Activated T-helper 1 cell treated with Interleukin-2 at 50 U/mL for 16 hours (primary cell): ENCODE data around the gene FAM209B.
"Not testable (repeated sequence)": the region's sequence is repeated elsewhere in the genome, so short reads cannot be mapped to it uniquely, and the experiment has no call there.

ENCODE experiments used
- DNase-seq: peaks from one replicate; pipeline ENCODE4 v3.0.0-alpha.2; 2020; ENCODE audit warnings: low read depth

Gene FAM209B, protein sequence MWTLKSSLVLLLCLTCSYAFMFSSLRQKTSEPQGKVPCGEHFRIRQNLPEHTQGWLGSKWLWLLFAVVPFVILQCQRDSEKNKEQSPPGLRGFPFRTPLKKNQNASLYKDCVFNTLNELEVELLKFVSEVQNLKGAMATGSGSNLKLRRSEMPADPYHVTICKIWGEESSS

GRCh38 chr20:56532946-56533345 is at the start of gene FAM209B:
Gene FAM209B, plus strand, starts transcription at chr20:56533246. Its CDS starts 96 bp downstream, at chr20:56533342.
- DNase-seq: not testable (repeated sequence)

DNA sequence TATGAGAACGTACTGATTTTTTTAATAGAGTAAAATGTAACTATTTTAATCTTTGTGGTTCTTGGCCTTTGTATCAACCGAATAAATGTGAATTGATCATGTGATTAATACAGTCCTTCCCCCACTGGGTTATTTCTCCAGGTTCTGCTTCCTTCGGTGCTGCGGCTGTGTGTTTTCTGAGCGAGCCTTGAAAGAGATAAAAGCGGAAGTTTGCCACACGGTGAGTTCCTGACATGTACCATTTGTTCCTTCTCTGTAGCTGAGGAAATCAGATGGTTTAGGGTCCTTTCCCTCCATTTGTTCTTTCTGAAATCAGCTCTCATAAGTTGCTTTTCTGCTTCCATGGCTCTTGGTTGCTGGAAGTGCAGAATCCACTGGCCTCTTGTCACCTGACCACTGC is 49.1 kb upstream of the FAM209B start:
- no peak for DNase-seq

DNA sequence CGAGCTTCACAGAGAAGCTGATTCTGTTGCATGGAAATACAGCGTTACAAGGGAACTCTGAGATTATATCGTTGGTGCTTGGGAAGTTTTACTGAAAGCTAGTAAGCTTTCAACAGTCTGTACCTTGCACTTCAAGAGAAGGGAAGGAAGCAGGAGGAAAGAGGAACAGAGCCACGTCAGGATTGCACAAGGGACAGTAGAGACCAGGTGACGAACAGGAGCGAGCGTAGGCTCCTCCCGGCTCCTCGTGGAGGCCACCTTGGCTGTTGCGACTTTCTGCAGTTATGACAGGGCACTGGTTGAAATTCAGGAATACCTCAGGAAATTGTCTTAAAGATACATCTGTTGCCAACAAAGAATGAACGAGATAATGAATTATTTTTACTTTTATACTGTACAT is 45.8 kb upstream of the FAM209B start:
- no peak for DNase-seq

GRCh38 chr20:56488566-56488965 is 44.5 kb upstream of the FAM209B start:
- no peak for DNase-seq

- DNase-seq: no peak
Observed at GRCh38 chr20:56501116-56501515, 31.9 kb upstream of the FAM209B start.

DNA sequence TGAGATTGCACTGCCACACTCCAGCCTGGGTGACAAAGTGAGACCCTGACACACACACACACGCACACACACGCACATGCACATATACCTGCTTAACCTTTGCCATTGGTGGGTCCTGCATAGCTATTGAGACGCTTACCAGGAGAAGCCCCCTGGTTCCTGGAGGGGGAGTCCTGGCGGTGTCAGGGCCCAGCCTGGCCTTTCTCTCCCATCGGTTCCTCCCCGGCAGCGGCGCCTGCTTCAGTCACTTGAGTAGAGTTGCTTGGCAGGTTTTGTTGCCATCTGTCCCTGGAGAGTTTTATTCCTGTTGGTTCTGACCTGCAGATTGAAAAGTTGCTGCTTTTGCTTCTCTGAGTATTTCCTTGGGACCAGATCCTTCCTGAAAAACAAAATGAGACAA is 29.1 kb upstream of the FAM209B start:
- DNase-seq: no peak

- DNase-seq: no peak
Observed at GRCh38 chr20:56504373-56505005, 28.6 kb upstream of the FAM209B start.

DNA sequence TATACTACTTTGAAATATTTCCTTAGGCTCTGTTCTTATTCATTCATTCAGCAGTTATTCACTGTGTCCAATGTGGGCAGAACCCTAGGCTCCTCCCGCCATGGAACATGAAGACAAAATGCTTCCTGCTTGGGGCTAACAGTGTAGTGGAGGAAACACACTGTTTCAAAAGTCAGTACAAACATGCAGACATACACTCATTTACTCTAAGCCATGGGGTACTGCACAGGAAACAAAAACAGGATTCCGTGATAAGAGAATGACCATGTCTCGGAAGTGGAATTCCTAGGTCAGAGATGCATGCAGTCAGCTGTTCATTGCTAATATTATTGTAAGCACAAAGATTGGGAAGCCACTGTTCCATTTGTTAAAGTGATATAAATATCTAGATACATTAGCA is 26.9 kb upstream of the FAM209B start:
- no peak for DNase-seq

- no peak for DNase-seq
Observed at GRCh38 chr20:56511926-56512325, 21.1 kb upstream of the FAM209B start.

- DNase-seq: no peak
Observed at GRCh38 chr20:56513161-56514150, 19.6 kb upstream of the FAM209B start.

DNA sequence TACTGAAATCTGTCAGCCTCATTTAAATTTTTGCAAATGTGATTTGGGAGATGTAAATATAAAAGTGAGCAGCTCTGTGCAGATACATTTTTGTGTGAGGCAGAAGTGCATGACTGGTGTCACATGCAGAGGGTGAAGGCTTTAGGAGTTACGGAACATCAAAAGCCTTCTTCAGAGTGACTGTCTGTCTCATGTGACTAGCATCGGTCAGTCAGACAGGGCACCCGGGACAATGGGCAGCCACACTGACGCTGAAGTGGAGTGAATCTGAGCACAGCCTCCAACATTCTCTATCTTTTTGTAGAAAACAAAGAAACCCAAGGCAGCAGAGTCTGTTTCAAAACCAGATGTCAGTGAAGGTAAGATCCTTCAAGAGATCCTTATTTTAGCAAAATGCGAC is 16.4 kb upstream of the FAM209B start:
- no peak for DNase-seq

- no peak for DNase-seq
Observed at GRCh38 chr20:56517211-56517610, 15.8 kb upstream of the FAM209B start.

DNA sequence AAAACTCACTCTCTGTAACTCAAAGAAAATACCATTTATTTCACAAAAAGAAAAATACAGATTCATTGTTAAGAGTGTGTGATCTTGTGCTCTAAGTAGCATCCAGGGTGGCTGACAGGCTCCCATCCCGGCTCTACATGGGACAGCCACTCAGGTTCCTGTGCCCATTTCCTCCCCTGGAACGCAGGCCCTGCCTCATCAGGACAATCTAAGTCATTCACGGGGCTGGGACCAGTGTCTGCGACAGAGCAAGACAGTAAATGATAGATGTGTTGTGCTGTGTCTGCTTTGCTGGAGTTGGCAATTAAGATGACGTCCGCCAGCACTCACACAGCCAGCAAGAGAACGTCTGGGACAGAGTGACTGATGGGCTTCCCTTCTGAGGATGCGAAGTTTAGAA is 15.4 kb upstream of the FAM209B start:
- DNase-seq: no peak

DNA sequence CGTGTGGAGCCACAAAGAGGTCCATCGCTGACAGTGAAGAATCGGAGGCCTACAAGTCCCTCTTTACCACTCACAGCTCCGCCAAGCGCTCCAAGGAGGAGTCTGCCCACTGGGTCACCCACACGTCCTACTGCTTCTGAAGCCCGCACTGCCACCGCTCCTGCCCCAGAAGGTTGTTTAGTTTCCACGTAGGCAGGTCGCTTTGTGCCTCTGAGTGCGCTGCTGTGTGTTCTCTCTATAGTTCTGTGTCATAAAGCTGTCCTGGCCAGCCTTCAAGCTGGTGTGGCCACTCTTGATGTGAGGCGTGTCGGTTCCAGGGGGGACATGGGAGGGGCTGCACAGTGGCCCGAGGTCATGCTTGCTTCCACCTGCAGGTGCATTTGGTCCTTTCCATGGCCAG is 14.9 kb upstream of the FAM209B start:
- DNase-seq: no peak

DNA sequence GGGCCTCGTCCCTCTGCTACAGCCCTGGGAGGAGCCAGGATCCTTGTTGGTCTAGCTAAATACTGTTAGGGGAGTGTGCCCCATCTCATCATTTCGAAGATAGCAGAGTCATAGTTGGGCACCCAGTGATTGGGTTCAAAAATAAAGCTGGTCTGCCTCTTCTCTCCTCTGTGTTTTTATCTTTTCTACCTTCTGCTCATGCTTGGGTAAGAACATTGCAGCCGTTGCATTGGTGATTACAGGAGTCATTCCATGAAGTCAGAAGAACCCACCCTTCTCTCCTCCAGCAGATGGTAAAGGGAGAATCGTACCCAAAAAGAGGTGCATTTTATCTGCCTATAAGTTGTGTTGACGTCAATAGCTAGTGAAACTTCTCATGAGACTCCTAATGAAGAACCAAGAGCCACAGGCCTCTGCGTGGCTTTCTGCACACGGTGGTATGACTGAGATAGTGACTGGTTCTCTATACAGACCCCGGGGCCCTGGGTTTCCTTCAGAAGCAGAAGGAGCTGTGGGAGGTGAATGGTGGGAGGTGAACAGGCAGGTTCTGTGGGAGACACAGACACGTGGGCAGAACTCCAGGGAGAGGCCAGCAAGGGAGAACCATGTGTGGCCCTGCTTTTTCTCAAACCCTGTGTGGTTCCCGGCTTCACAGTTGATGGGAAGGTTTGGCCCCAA is 14.2 kb upstream of the FAM209B start:
- no peak for DNase-seq

- DNase-seq: no peak
Observed at GRCh38 chr20:56519551-56519950, 13.5 kb upstream of the FAM209B start.

- DNase-seq: no peak
Observed at GRCh38 chr20:56520180-56520579, 12.9 kb upstream of the FAM209B start.

DNA sequence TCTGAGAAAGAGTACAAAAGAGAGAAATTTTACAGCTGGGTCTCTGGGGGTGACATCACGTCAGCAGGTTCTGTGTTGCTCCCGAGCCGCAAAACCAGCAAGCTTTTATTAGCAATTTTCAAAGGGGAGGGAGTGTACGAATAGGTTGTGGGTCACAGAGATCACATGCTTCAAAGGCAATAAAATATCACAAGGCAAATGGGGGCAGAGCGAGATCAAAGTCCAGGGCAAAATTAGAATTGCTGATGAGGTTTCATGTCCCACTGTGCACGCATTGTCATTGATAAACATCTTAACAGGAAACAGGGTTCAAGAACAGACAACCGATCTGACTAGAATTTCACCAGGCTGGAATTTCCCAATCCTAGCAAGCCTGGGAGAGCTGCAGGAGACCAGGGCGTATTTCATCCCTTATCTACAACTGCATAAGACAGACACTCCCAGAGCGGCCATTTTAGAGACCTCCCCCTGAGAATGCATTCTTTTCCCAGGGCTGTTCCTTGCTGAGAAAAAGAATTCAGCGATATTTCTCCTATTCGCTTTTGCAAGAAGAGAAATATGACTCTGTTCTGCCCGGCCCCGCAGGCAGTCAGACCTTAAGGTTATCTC is 12.2 kb upstream of the FAM209B start:
- not testable (repeated sequence) for DNase-seq

GRCh38 chr20:56522311-56522710 is 10.7 kb upstream of the FAM209B start:
- no peak for DNase-seq

DNA sequence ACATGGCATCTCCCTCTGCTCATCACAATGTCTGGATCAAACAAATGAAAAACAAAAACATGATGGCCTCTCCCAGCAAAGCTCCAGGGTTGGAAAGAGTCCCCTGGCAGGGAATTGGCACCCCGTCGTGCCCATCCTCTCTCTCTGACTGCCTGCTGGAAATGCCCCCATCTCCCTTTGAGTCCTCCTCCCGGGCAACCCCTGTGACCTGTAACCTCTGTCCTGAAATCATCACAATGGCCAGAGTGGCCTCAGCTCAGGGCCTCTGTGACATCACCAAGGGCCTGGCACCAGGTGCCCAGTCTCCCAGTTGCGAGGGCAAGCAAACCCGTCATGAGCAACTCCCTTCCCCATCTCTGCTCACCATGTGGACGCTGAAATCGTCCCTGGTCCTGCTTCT is 8.6 kb upstream of the FAM209B start, which contains the start of gene FAM209A:
FAM209A (plus strand) TSS at position 301 of the 400 bp plus-strand sequence; CDS start at position 366, 65 bp downstream.
- DNase-seq: not testable (repeated sequence)

- DNase-seq: no peak
Observed at GRCh38 chr20:56527521-56527920, 5.5 kb upstream of the FAM209B start.

DNA sequence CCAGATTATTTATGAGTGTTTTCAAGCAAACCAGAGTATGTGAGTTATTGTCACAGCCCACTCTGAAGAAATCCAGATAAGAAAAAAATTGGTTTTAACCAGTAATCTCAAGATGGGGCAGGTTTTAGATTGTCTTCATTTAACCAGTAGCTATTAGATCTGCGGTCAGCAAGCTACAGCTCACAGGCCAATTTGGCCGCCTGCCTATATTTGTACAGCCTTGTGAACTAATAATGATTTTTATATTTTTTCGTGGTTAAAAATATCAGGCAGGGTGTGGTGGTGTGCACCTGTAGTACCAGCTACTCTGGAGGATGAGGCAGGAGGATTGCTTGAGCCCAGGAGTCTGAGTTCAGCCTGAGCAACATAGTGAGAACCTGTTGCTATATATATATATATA is 5.0 kb downstream of the FAM209B start:
- DNase-seq: no peak
